GM12878 (cell line): ENCODE measurements around the gene BNIP5. TPM values are rescaled to one million over a fixed set of nuclear protein-coding genes. Genes with fewer than 3 reads are reported as not detected.

Experiments
- ATAC-seq: fragments of 200-7000 bp; cut with Tn5 transposase; 3 replicates; pipeline ENCODE4 v1.9.1; 2020; ENCODE audit warnings: mild to moderate bottlenecking, moderate library complexity
- BruUV-seq: library from RNA; stranded (reverse); fragments of 400-500 nt; replicated peaks from 2 replicates; lab custom pipeline; 2021; lab: Mats Ljungman, UMichigan
- CTCF ChIA-PET: fragments of 300-600 bp; sonication (Branson Sonifier 250); formaldehyde crosslinking; extraction: SDS; loops from one replicate; lab custom pipeline; 2021; ENCODE audit warnings: inconsistent platforms; lab: Yijun Ruan, JAX
- POLR2A ChIA-PET: fragments of 350-600 bp; formaldehyde crosslinking; extraction: SDS; loops from one replicate; lab custom pipeline; 2021; ENCODE audit warnings: inconsistent platforms; lab: Charles Lee
- RAD21 ChIA-PET: fragments of 300-600 bp; sonication (Branson Sonifier 250); formaldehyde crosslinking; loops from one replicate; lab custom pipeline; 2023; ENCODE audit warnings: antibody characterized with exemption; ENCODE audit not compliant: unreplicated experiment; lab: Charles Lee
- SMC1A ChIA-PET: fragments of 300-600 bp; sonication (Branson Sonifier 250); formaldehyde crosslinking; loops from one replicate; lab custom pipeline; 2023; ENCODE audit not compliant: unreplicated experiment, uncharacterized antibody; lab: Charles Lee
- DNase-seq: peaks from one replicate; pipeline ENCODE4 v3.0.0-alpha.2; 2011; ENCODE audit warnings: low read depth, low spot score
- FAIRE-seq: peaks from 3 replicates; lab custom pipeline; 2011; peaks lifted over from hg19 to GRCh38; lab: Jason Lieb, UNC
- H2AFZ ChIP-seq: 2 replicates; pipeline ENCODE4 v1.6.0; 2011; ENCODE audit warnings: low read depth, low read length, control low read depth; ENCODE audit not compliant: control insufficient read depth
- H3K27ac ChIP-seq: 2 replicates; pipeline ENCODE4 v1.5.1; 2011; ENCODE audit warnings: control low read depth; ENCODE audit not compliant: control insufficient read depth, insufficient read depth
- H3K27me3 ChIP-seq, 2 experiments: replicated peaks in 1 of 2; 2 replicates each; pipeline versions ENCODE4 v1.6.0 to v1.6.1; 2011; ENCODE audit warnings: low read length in 1 of 2; ENCODE audit not compliant: control insufficient read depth in 2 of 2, insufficient read depth in 2 of 2
- H3K36me3 ChIP-seq, 2 experiments: 2 replicates each; pipeline ENCODE4 v1.5.1; 2011; ENCODE audit warnings: low read length in 1 of 2; ENCODE audit not compliant: control insufficient read depth in 2 of 2, insufficient read depth in 2 of 2
- H3K4me1 ChIP-seq: 2 replicates; pipeline ENCODE4 v1.6.1; 2011; ENCODE audit warnings: mild to moderate bottlenecking, low read length, moderate library complexity, mixed read lengths; ENCODE audit not compliant: control insufficient read depth, insufficient read depth
- H3K4me2 ChIP-seq: 2 replicates; pipeline ENCODE4 v1.6.0; 2011; ENCODE audit warnings: control low read depth; ENCODE audit not compliant: control insufficient read depth, insufficient read depth
- H3K4me3 ChIP-seq: fragments of 200-600 bp; sonication (generic); 2 replicates; pipeline ENCODE4 v1.5.1; 2016
- H3K79me2 ChIP-seq: 2 replicates; pipeline ENCODE4 v1.6.0; 2011; ENCODE audit warnings: low read length; ENCODE audit not compliant: control insufficient read depth, insufficient read depth
- H3K9ac ChIP-seq: 2 replicates; pipeline ENCODE4 v1.8.0; 2011; ENCODE audit warnings: low read length, control low read depth, mixed read lengths; ENCODE audit not compliant: control insufficient read depth, insufficient read depth
- H3K9me3 ChIP-seq: replicated peaks from 3 replicates; pipeline ENCODE4 v1.5.1; 2011; ENCODE audit warnings: mild to moderate bottlenecking, low read length; ENCODE audit not compliant: control insufficient read depth, insufficient read depth
- H4K20me1 ChIP-seq: 2 replicates; pipeline ENCODE4 v1.6.0; 2011; ENCODE audit not compliant: control insufficient read depth, insufficient read depth
- ASH2L ChIP-seq: fragments of 300-600, 200-600 bp; sonication (generic); IDR thresholded peaks from 2 replicates; pipeline ENCODE4 v1.6.1; 2017; ENCODE audit warnings: low read depth, mild to moderate bottlenecking, borderline replicate concordance
- CEBPB ChIP-seq, 2 experiments: fragments of 150-350 bp in 1 of 2; IDR thresholded peaks; 2 replicates each; pipeline ENCODE4 v1.6.1; 2012 to 2014; ENCODE audit warnings: low read depth in 2 of 2, low read length in 2 of 2, borderline replicate concordance in 1 of 2, inconsistent platforms in 1 of 2
- HDAC2 ChIP-seq: fragments of 200-600 bp; sonication (generic); IDR thresholded peaks from 2 replicates; pipeline ENCODE4 v1.6.1; 2017
- IKZF1 ChIP-seq: fragments of 450-650 bp; conservative IDR thresholded peaks from 2 replicates; pipeline ENCODE4 v1.6.1; 2017; ENCODE audit warnings: antibody characterized with exemption, mild to moderate bottlenecking
- IKZF2 ChIP-seq, 2 experiments: fragments of 450-650 bp; IDR thresholded peaks; 2 replicates each; pipeline ENCODE4 v1.6.1; 2017; ENCODE audit warnings: mild to moderate bottlenecking in 2 of 2, moderate library complexity in 2 of 2
- MTA2 ChIP-seq: fragments of 450-650 bp; IDR thresholded peaks from 2 replicates; pipeline ENCODE4 v1.6.1; 2016; ENCODE audit warnings: low read depth, mild to moderate bottlenecking, moderate library complexity
- RB1 ChIP-seq: fragments of 450-650 bp; formaldehyde crosslinking; IDR thresholded peaks from 2 replicates; pipeline ENCODE4 v1.6.1; 2017; ENCODE audit warnings: mild to moderate bottlenecking, borderline replicate concordance
- SPI1 ChIP-seq: IDR thresholded peaks from 2 replicates; pipeline ENCODE4 v1.6.1; 2011; ENCODE audit warnings: low read depth, mild to moderate bottlenecking, low read length, moderate library complexity, borderline replicate concordance; ENCODE audit not compliant: insufficient read depth
- SREBF1 ChIP-seq: IDR thresholded peaks from 2 replicates; pipeline ENCODE4 v1.6.1; 2012; ENCODE audit warnings: mild to moderate bottlenecking, low read length
- SREBF2 ChIP-seq: IDR thresholded peaks from 2 replicates; pipeline ENCODE4 v1.6.1; 2012; ENCODE audit warnings: mild to moderate bottlenecking, low read length
- WGBS: methylation state at CpG from one replicate; pipeline ENCODE4 v1.1.6; 2016; ENCODE audit warnings: low lambda C conversion rate; ENCODE audit not compliant: insufficient replicate concordance, insufficient coverage; ENCODE audit errors: missing lambda C conversion rate; 5-methylcytosine and 5-hydroxymethylcytosine counted together
- in situ Hi-C: fragments of 300-500 bp; cut with MboI; formaldehyde crosslinking; loops from 9 replicates; pipeline ENCODE4 v1.14.3; 2018; ENCODE audit warnings: mixed read lengths
- intact Hi-C: fragments of 100-400 bp; cut with micrococcal nuclease; formaldehyde crosslinking; loops from one replicate; pipeline ENCODE4 v1.14.2; 2022; ENCODE audit not compliant: unreplicated experiment
- polyA plus RNA-seq, 11 experiments: library from polyadenylated mRNA; depleted of rRNA in 4 of 11; unstranded in 6 of 11; stranded (reverse) in 5 of 11; fragments of >200 nt; fragmentation: Nextera tagmentation in 4 of 11; fragmentation: Illumina TruSeq in 1 of 11; extraction: Ambion mirVana in 4 of 11; extraction: Trizol in 1 of 11; gene quantifications; 1 replicate in 1 of 11; 2 replicates in 10 of 11; pipeline versions ENCODE4 v1.2.1 to v1.2.3, GENCODE V29; 2011 to 2016; ENCODE audit warnings: inconsistent platforms in 2 of 11, missing spikeins in 2 of 11, low read depth in 1 of 11
- total RNA-seq, 4 experiments: library from RNA; depleted of rRNA in 3 of 4; stranded (reverse); fragments of >200 nt in 3 of 4; fragmentation: Illumina TruSeq in 1 of 4; extraction: Trizol in 1 of 4; gene quantifications; 2 replicates each; pipeline versions ENCODE4 v1.2.1 to v1.2.3, GENCODE V29; 2013 to 2021
- TF ChIP-seq, protein P1 (sequence below): IDR thresholded peaks from 2 replicates; pipeline ENCODE4 v1.6.1; 2012; ENCODE audit warnings: improper control_type of control experiment, low read depth, low read length; ENCODE audit not compliant: insufficient replicate concordance
- TF ChIP-seq, protein P2 (sequence below): fragments of 150-350 bp; IDR thresholded peaks from 2 replicates; pipeline ENCODE4 v1.6.1; 2014; ENCODE audit warnings: mild to moderate bottlenecking, low read depth, low read length
- TF ChIP-seq, protein P3 (sequence below): IDR thresholded peaks from 2 replicates; pipeline ENCODE4 v1.6.1; 2011; ENCODE audit warnings: mild to moderate bottlenecking, low read depth, low read length, moderate library complexity; ENCODE audit not compliant: insufficient replicate concordance

Gene BNIP5
- total and polyA plus RNA-seq, 10 of the 15 experiments (the other 5 are each of a cell fraction or from before 2014, with no cell fraction given): 0.02 to 0.68 (median 0.05) TPM; not detected in 2

GRCh38 chr6:36319821-36320220, 16.9 kb downstream of the BNIP5 start:
- POLR2A ChIA-PET: interaction anchor here (0.6 kb wide), 1 partner anchor 126 kb away, joined by 4 read pairs; no protein-coding TSS in a partner anchor
- BruUV-seq: no TSS peak
- H3K4me2 ChIP-seq: no peak overlapping the region

More at GRCh38 chr6:36319821-36320220, 16.9 kb downstream of the BNIP5 start:
- intact Hi-C loops: no loop called here
- ChIA-PET RAD21 (no interaction called here), CTCF (interaction anchor here (0.7 to 2.3 kb wide), 5 partner anchors 8 to 21 kb away, joined by 3 to 8 read pairs (median 4); no protein-coding TSS in a partner anchor), SMC1A (interaction anchor here (1.1 to 3.0 kb wide), 4 partner anchors 14 to 39 kb away, joined by 3 to 9 read pairs (median 5); partner anchors contain the start of gene BNIP5)
- Histone ChIP-seq H3K9ac (no peak overlapping the region), H3K79me2 (no peaks in the 10 kb centered on the region), H3K27me3 (no peaks in the 10 kb centered on the region), H3K9me3 (no peaks in the 10 kb centered on the region), H3K27ac (no peak overlapping the region), H3K36me3 (no peaks in the 10 kb centered on the region), H3K4me1 (no peaks in the 10 kb centered on the region), H2AFZ (no peak overlapping the region), H3K4me3 (no peak overlapping the region), H4K20me1 (no peaks in the 10 kb centered on the region)
- in situ Hi-C loops: no loop called here
- FAIRE-seq (no peak), DNase-seq (no peak), ATAC-seq (no peak)
- 2% methylated on average over 2 of the region's 2 CpGs for WGBS
- no peak for TF ChIP-seq SREBF1
- no peak for TF ChIP-seq SPI1
- TF ChIP-seq IKZF1: no peak
- TF ChIP-seq SREBF2: no peak
- no peak for TF ChIP-seq HDAC2
- TF ChIP-seq, protein P1, sequence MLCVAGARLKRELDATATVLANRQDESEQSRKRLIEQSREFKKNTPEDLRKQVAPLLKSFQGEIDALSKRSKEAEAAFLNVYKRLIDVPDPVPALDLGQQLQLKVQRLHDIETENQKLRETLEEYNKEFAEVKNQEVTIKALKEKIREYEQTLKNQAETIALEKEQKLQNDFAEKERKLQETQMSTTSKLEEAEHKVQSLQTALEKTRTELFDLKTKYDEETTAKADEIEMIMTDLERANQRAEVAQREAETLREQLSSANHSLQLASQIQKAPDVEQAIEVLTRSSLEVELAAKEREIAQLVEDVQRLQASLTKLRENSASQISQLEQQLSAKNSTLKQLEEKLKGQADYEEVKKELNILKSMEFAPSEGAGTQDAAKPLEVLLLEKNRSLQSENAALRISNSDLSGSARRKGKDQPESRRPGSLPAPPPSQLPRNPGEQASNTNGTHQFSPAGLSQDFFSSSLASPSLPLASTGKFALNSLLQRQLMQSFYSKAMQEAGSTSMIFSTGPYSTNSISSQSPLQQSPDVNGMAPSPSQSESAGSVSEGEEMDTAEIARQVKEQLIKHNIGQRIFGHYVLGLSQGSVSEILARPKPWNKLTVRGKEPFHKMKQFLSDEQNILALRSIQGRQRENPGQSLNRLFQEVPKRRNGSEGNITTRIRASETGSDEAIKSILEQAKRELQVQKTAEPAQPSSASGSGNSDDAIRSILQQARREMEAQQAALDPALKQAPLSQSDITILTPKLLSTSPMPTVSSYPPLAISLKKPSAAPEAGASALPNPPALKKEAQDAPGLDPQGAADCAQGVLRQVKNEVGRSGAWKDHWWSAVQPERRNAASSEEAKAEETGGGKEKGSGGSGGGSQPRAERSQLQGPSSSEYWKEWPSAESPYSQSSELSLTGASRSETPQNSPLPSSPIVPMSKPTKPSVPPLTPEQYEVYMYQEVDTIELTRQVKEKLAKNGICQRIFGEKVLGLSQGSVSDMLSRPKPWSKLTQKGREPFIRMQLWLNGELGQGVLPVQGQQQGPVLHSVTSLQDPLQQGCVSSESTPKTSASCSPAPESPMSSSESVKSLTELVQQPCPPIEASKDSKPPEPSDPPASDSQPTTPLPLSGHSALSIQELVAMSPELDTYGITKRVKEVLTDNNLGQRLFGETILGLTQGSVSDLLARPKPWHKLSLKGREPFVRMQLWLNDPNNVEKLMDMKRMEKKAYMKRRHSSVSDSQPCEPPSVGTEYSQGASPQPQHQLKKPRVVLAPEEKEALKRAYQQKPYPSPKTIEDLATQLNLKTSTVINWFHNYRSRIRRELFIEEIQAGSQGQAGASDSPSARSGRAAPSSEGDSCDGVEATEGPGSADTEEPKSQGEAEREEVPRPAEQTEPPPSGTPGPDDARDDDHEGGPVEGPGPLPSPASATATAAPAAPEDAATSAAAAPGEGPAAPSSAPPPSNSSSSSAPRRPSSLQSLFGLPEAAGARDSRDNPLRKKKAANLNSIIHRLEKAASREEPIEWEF: no peak
- no peak for TF ChIP-seq IKZF2 (IDR thresholded peaks at IDR 0.05)
- TF ChIP-seq ASH2L: no peak
- TF ChIP-seq CEBPB (IDR thresholded peaks at IDR 0.05; ENCODE audit: borderline replicate concordance in 1 of 2, low read depth in 2 of 2, low read length in 2 of 2): no peak
- TF ChIP-seq, protein P2, sequence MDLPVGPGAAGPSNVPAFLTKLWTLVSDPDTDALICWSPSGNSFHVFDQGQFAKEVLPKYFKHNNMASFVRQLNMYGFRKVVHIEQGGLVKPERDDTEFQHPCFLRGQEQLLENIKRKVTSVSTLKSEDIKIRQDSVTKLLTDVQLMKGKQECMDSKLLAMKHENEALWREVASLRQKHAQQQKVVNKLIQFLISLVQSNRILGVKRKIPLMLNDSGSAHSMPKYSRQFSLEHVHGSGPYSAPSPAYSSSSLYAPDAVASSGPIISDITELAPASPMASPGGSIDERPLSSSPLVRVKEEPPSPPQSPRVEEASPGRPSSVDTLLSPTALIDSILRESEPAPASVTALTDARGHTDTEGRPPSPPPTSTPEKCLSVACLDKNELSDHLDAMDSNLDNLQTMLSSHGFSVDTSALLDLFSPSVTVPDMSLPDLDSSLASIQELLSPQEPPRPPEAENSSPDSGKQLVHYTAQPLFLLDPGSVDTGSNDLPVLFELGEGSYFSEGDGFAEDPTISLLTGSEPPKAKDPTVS: no peak
- TF ChIP-seq, protein P3, sequence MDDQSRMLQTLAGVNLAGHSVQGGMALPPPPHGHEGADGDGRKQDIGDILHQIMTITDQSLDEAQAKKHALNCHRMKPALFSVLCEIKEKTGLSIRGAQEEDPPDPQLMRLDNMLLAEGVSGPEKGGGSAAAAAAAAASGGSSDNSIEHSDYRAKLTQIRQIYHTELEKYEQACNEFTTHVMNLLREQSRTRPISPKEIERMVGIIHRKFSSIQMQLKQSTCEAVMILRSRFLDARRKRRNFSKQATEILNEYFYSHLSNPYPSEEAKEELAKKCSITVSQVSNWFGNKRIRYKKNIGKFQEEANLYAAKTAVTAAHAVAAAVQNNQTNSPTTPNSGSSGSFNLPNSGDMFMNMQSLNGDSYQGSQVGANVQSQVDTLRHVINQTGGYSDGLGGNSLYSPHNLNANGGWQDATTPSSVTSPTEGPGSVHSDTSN: no peak
- TF ChIP-seq RB1: no peak
- no peak for TF ChIP-seq MTA2
